ENCODE measurements around the gene DTNB.

Gene DTNB

GRCh38 chr2:25361261-25362048 is 311.9 kb downstream of the DTNB start:
- DNase-seq, result no peak

GRCh38 chr2:25358836-25359235 is 314.5 kb downstream of the DTNB start:
- no peak for DNase-seq

GRCh38 chr2:25358249-25358815 is 315.0 kb downstream of the DTNB start:
- no peak for DNase-seq

GRCh38 chr2:25356088-25356487 is 317.3 kb downstream of the DTNB start:
- DNase-seq, result no peak

- DNase-seq, result no peak
Measured at GRCh38 chr2:25355270-25355669, 318.1 kb downstream of the DTNB start.

- DNase-seq, result no peak
Measured at GRCh38 chr2:25354116-25354515, 319.3 kb downstream of the DTNB start.

- DNase-seq, result peak; percentile 80
Measured at GRCh38 chr2:25349397-25349796, 324.0 kb downstream of the DTNB start.

- no peak for DNase-seq
Measured at GRCh38 chr2:25347846-25348245, 325.5 kb downstream of the DTNB start.

GRCh38 chr2:25347205-25347815 is 326.1 kb downstream of the DTNB start:
- peak; percentile 36 for DNase-seq

- no peak for DNase-seq
Measured at GRCh38 chr2:25343187-25343825, 330.1 kb downstream of the DTNB start.

GRCh38 chr2:25342372-25343186 is 330.8 kb downstream of the DTNB start:
- DNase-seq, result peak; percentile 78

GRCh38 chr2:25341753-25342371 is 331.5 kb downstream of the DTNB start, which contains the start of gene DNMT3A:
TSS of gene DNMT3A (minus strand) at chr2:25341925. CDS start at chr2:25313984, 27,941 bp downstream.
- DNase-seq, result peak; percentile 69

GRCh38 chr2:25341011-25341727 is 332.2 kb downstream of the DTNB start:
- no peak for DNase-seq

GRCh38 chr2:25340181-25340921 is 333.0 kb downstream of the DTNB start:
- no peak for DNase-seq

GRCh38 chr2:25339791-25340180 is 333.6 kb downstream of the DTNB start:
- DNase-seq, result no peak

GRCh38 chr2:25339211-25339674 is 334.1 kb downstream of the DTNB start:
- DNase-seq, result no peak

GRCh38 chr2:25338401-25338800 is 335.0 kb downstream of the DTNB start:
- no peak for DNase-seq

GRCh38 chr2:25337891-25338290 is 335.5 kb downstream of the DTNB start:
- no peak for DNase-seq

GRCh38 chr2:25337276-25337675 is 336.1 kb downstream of the DTNB start:
- DNase-seq, result no peak

- no peak for DNase-seq
Measured at GRCh38 chr2:25336383-25336841, 337.0 kb downstream of the DTNB start.

- DNase-seq, result no peak
Measured at GRCh38 chr2:25335971-25336370, 337.4 kb downstream of the DTNB start.

All from fibroblast of skin of right biceps (primary cell).